Coronary artery (tissue), 2 donors: ENCODE measurements around the gene POU2AF3.

Source experiments
- DNase-seq: peaks from one replicate; pipeline ENCODE4 v3.0.0-alpha.2; 2017; ENCODE audit warnings: low spot score
- H3K27ac ChIP-seq, 2 donors: fragments of 200-600 bp; sonication (generic); one replicate each; pipeline ENCODE4 v1.5.1; 2016 to 2019
- H3K4me3 ChIP-seq: fragments of 200-600 bp; sonication (generic); 2 replicates; pipeline ENCODE4 v1.5.1; 2016; ENCODE audit warnings: mild to moderate bottlenecking, moderate library complexity
- CTCF ChIP-seq: fragments of 200-600 bp; sonication (generic); IDR thresholded peaks from one replicate; pipeline ENCODE4 v1.5.1; 2019; ENCODE audit warnings: antibody characterized with exemption

The POU2AF3 gene

GRCh38 chr11:111320728-111321568, 22.6 kb downstream of the POU2AF3 start:
- no peak overlapping the region for H3K4me3 ChIP-seq
- TF ChIP-seq CTCF, result no peak
- H3K27ac ChIP-seq, result peak overlapping the region in 1 of 2 donors; percentile 0
- no peak for DNase-seq

- DNase-seq, result no peak
- H3K27ac ChIP-seq, result no peak overlapping the region
- H3K4me3 ChIP-seq, result no peak overlapping the region
- no peak for TF ChIP-seq CTCF
These were observed 24.2 kb downstream of the POU2AF3 start for GRCh38 chr11:111322534-111322933.

GRCh38 chr11:111324277-111324720, 26.0 kb downstream of the POU2AF3 start:
- TF ChIP-seq CTCF, result no peak
- no peak for DNase-seq
- Histone ChIP-seq H3K4me3 (no peak overlapping the region), H3K27ac (peak overlapping the region; percentile 81 to 89)

GRCh38 chr11:111325259-111325658, 26.9 kb downstream of the POU2AF3 start:
- no peak for TF ChIP-seq CTCF

GRCh38 chr11:111326824-111327223, 28.5 kb downstream of the POU2AF3 start:
- peak overlapping the region; percentile 89 for H3K27ac ChIP-seq
- TF ChIP-seq CTCF, result no peak
- H3K4me3 ChIP-seq, result no peak overlapping the region

More at GRCh38 chr11:111325259-111325658, 26.9 kb downstream of the POU2AF3 start:
- no peak overlapping the region for H3K4me3 ChIP-seq
- peak overlapping the region; percentile 81 to 89 for H3K27ac ChIP-seq
- no peak for DNase-seq

GRCh38 chr11:111327908-111328624, 29.7 kb downstream of the POU2AF3 start:
- H3K4me3 ChIP-seq, result no peak overlapping the region
- peak overlapping the region; percentile 89 for H3K27ac ChIP-seq
- DNase-seq, result peak; percentile 85
- TF ChIP-seq CTCF, result no peak

More at GRCh38 chr11:111326824-111327223, 28.5 kb downstream of the POU2AF3 start:
- DNase-seq, result no peak
